ENCODE data around the gene PER2. TPM values are rescaled to one million over a fixed set of nuclear protein-coding genes. Genes with fewer than 3 reads are reported as not detected.

The PER2 gene
- total and polyA plus RNA-seq, 9 of the 15 experiments (the other 6 are each of a cell fraction or from before 2014, with no cell fraction given), result 1.1 to 10.3 (median 2.9) TPM

DNA sequence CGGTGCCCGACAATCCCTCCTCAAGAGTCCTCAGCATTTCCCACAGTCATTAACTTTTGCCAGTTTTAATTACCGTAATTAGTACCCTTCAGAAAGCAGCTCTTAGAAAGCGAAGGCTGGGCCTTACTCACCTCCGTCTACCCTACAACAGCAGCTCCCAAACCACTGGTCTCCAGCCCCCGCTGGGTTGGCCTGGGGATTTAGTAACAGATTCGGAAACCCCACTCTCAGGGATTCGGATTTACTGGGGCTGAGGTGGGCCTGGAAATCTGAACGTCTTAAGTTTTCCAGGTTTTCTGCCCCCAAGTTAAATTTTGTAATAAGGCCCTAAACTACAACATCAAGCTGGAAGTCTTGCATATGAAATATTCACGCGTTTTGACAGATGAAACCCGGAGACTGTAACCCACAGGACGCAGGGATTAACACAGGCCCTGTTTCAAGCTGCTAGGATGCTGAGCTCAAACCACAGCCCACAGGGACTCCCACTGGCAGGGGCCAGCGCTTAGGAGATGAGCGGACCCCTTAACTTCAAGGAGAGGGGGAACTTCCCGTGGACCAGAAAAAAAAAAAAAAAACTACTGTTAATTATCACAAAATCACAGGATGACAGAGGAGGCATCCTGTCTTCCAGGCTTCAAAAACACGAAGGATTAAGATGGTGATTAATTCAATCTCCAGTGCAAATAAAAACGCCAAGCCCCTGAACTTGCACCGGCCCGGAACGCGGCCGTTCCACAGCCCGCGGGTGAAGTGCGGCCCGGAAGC is 85.9 kb downstream of the PER2 start (continued):
- TF ChIP-seq ASH1L (IDR thresholded peaks at IDR 0.05; ENCODE audit: borderline replicate concordance, low read depth, partially characterized antibody), result no peak
- TF ChIP-seq, protein P1, sequence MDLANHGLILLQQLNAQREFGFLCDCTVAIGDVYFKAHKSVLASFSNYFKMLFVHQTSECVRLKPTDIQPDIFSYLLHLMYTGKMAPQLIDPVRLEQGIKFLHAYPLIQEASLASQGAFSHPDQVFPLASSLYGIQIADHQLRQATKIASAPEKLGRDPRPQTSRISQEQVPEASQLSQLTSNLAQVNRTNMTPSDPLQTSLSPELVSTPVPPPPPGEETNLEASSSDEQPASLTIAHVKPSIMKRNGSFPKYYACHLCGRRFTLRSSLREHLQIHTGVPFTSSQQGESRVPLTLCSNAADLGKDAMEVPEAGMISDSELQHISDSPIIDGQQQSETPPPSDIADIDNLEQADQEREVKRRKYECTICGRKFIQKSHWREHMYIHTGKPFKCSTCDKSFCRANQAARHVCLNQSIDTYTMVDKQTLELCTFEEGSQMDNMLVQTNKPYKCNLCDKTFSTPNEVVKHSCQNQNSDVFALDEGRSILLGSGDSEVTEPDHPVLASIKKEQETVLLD (IDR thresholded peaks at IDR 0.05), result no peak
- TF ChIP-seq BACH1 (tag; IDR thresholded peaks at IDR 0.05), result no peak
- no peak for TF ChIP-seq SPI1 (IDR thresholded peaks at IDR 0.05; ENCODE audit: borderline replicate concordance, low read depth, low read length)

Other genes starting within 250 kb of the PER2 start
Only the 7 nearest of the 8 such genes appear.
- 0.04 and 0.09 TPM in 2 replicates for gene ESPNL, start 188.3 kb downstream of the PER2 start, total RNA-seq (2014; rRNA removed)
- gene ESPNL, start 188.3 kb downstream of the PER2 start, total RNA-seq (2014; rRNA removed; fragmentation: Illumina TruSeq; extraction: Trizol), result not detected in 2 replicates
- 0.04 TPM in 2 replicates for gene ESPNL, start 188.3 kb downstream of the PER2 start, total RNA-seq (2015; rRNA removed; fragmentation: Illumina TruSeq; extraction: Trizol)
- 0.04 and 0.09 TPM in 2 replicates for gene ESPNL, start 188.3 kb downstream of the PER2 start, total RNA-seq (2021)
- gene ESPNL, start 188.3 kb downstream of the PER2 start, polyA plus RNA-seq (2011; rRNA removed), result 0.04 and 0.07 TPM in 2 replicates
- gene ESPNL, start 188.3 kb downstream of the PER2 start, polyA plus RNA-seq (2014; fragmentation: Illumina TruSeq; extraction: Trizol), result 0.03 and 0.08 TPM in 2 replicates
- gene ESPNL, start 188.3 kb downstream of the PER2 start, polyA plus RNA-seq (2014; fragmentation: Nextera tagmentation; extraction: Ambion mirVana), result not detected
- 0.05 TPM in 1 of 2 replicates, not detected in the other for gene ESPNL, start 188.3 kb downstream of the PER2 start, polyA plus RNA-seq (2014; rRNA removed)
- gene KLHL30, start 149.9 kb downstream of the PER2 start, total RNA-seq (2014; rRNA removed), result not detected in 2 replicates
- gene KLHL30, start 149.9 kb downstream of the PER2 start, total RNA-seq (2014; rRNA removed; fragmentation: Illumina TruSeq; extraction: Trizol), result not detected in 2 replicates
- gene KLHL30, start 149.9 kb downstream of the PER2 start, total RNA-seq (2015; rRNA removed; fragmentation: Illumina TruSeq; extraction: Trizol), result not detected in 2 replicates
- gene KLHL30, start 149.9 kb downstream of the PER2 start, total RNA-seq (2021), result 0.04 TPM in 1 of 2 replicates, not detected in the other
- gene KLHL30, start 149.9 kb downstream of the PER2 start, polyA plus RNA-seq (2011; rRNA removed), result 0.03 TPM in 1 of 2 replicates, not detected in the other
- gene KLHL30, start 149.9 kb downstream of the PER2 start, polyA plus RNA-seq (2014; fragmentation: Illumina TruSeq; extraction: Trizol), result not detected in 2 replicates
- gene KLHL30, start 149.9 kb downstream of the PER2 start, polyA plus RNA-seq (2014; fragmentation: Nextera tagmentation; extraction: Ambion mirVana), result not detected
- gene KLHL30, start 149.9 kb downstream of the PER2 start, polyA plus RNA-seq (2014; rRNA removed), result not detected in 2 replicates
- 4.1 and 5.8 TPM in 2 replicates for gene ERFE, start 129.6 kb downstream of the PER2 start, total RNA-seq (2014; rRNA removed)
- gene ERFE, start 129.6 kb downstream of the PER2 start, total RNA-seq (2014; rRNA removed; fragmentation: Illumina TruSeq; extraction: Trizol), result 2.5 and 3.7 TPM in 2 replicates
- gene ERFE, start 129.6 kb downstream of the PER2 start, total RNA-seq (2015; rRNA removed; fragmentation: Illumina TruSeq; extraction: Trizol), result 1.0 and 1.1 TPM in 2 replicates
- 6.5 and 6.7 TPM in 2 replicates for gene ERFE, start 129.6 kb downstream of the PER2 start, total RNA-seq (2021)
- gene ERFE, start 129.6 kb downstream of the PER2 start, polyA plus RNA-seq (2011; rRNA removed), result 2.5 and 3.1 TPM in 2 replicates
- 5.2 and 5.4 TPM in 2 replicates for gene ERFE, start 129.6 kb downstream of the PER2 start, polyA plus RNA-seq (2014; fragmentation: Illumina TruSeq; extraction: Trizol)
- gene ERFE, start 129.6 kb downstream of the PER2 start, polyA plus RNA-seq (2014; fragmentation: Nextera tagmentation; extraction: Ambion mirVana), result 1 to 10 TPM in 1 of 2 experiments, under 1 TPM in 1; 0.55 to 1.1 TPM
- gene ERFE, start 129.6 kb downstream of the PER2 start, polyA plus RNA-seq (2014; rRNA removed), result 7.1 and 8.2 TPM in 2 replicates
- gene ILKAP, start 84.9 kb downstream of the PER2 start, total RNA-seq (2014; rRNA removed), result 20.6 and 25.5 TPM in 2 replicates
- 19.4 and 20.7 TPM in 2 replicates for gene ILKAP, start 84.9 kb downstream of the PER2 start, total RNA-seq (2014; rRNA removed; fragmentation: Illumina TruSeq; extraction: Trizol)
- 17.8 and 18.8 TPM in 2 replicates for gene ILKAP, start 84.9 kb downstream of the PER2 start, total RNA-seq (2015; rRNA removed; fragmentation: Illumina TruSeq; extraction: Trizol)
- 29.4 and 31.8 TPM in 2 replicates for gene ILKAP, start 84.9 kb downstream of the PER2 start, total RNA-seq (2021)
- gene ILKAP, start 84.9 kb downstream of the PER2 start, polyA plus RNA-seq (2011; rRNA removed), result 25.1 and 31.7 TPM in 2 replicates
- gene ILKAP, start 84.9 kb downstream of the PER2 start, polyA plus RNA-seq (2014; fragmentation: Illumina TruSeq; extraction: Trizol), result 24.8 and 25.0 TPM in 2 replicates
- gene ILKAP, start 84.9 kb downstream of the PER2 start, polyA plus RNA-seq (2014; fragmentation: Nextera tagmentation; extraction: Ambion mirVana), result 1 to 10 TPM; 3.1 to 5.6 TPM
- gene ILKAP, start 84.9 kb downstream of the PER2 start, polyA plus RNA-seq (2014; rRNA removed), result 43.9 and 46.7 TPM in 2 replicates
- 110 and 166 TPM in 2 replicates for gene HES6, start 48.6 kb downstream of the PER2 start, total RNA-seq (2014; rRNA removed)
- gene HES6, start 48.6 kb downstream of the PER2 start, total RNA-seq (2014; rRNA removed; fragmentation: Illumina TruSeq; extraction: Trizol), result 12.8 and 17.8 TPM in 2 replicates
- 29.2 and 31.2 TPM in 2 replicates for gene HES6, start 48.6 kb downstream of the PER2 start, total RNA-seq (2015; rRNA removed; fragmentation: Illumina TruSeq; extraction: Trizol)
- 123 and 133 TPM in 2 replicates for gene HES6, start 48.6 kb downstream of the PER2 start, total RNA-seq (2021)
- 34.9 and 45.1 TPM in 2 replicates for gene HES6, start 48.6 kb downstream of the PER2 start, polyA plus RNA-seq (2011; rRNA removed)
- gene HES6, start 48.6 kb downstream of the PER2 start, polyA plus RNA-seq (2014; fragmentation: Illumina TruSeq; extraction: Trizol), result 20.0 and 27.6 TPM in 2 replicates
- gene HES6, start 48.6 kb downstream of the PER2 start, polyA plus RNA-seq (2014; fragmentation: Nextera tagmentation; extraction: Ambion mirVana), result 1 to 10 TPM; 6.2 to 9.0 TPM
- 131 and 180 TPM in 2 replicates for gene HES6, start 48.6 kb downstream of the PER2 start, polyA plus RNA-seq (2014; rRNA removed)
- gene TRAF3IP1, start 31.9 kb upstream of the PER2 start, total RNA-seq (2014; rRNA removed), result 2.9 and 3.3 TPM in 2 replicates
- gene TRAF3IP1, start 31.9 kb upstream of the PER2 start, total RNA-seq (2014; rRNA removed; fragmentation: Illumina TruSeq; extraction: Trizol), result 3.4 and 3.9 TPM in 2 replicates
- gene TRAF3IP1, start 31.9 kb upstream of the PER2 start, total RNA-seq (2015; rRNA removed; fragmentation: Illumina TruSeq; extraction: Trizol), result 3.8 and 5.1 TPM in 2 replicates
- 5.5 and 7.4 TPM in 2 replicates for gene TRAF3IP1, start 31.9 kb upstream of the PER2 start, total RNA-seq (2021)
- 2.2 and 2.6 TPM in 2 replicates for gene TRAF3IP1, start 31.9 kb upstream of the PER2 start, polyA plus RNA-seq (2011; rRNA removed)
- 4.3 and 6.2 TPM in 2 replicates for gene TRAF3IP1, start 31.9 kb upstream of the PER2 start, polyA plus RNA-seq (2014; fragmentation: Illumina TruSeq; extraction: Trizol)
- gene TRAF3IP1, start 31.9 kb upstream of the PER2 start, polyA plus RNA-seq (2014; fragmentation: Nextera tagmentation; extraction: Ambion mirVana), result 1 to 10 TPM; 1.3 to 1.4 TPM
- 3.2 and 4.5 TPM in 2 replicates for gene TRAF3IP1, start 31.9 kb upstream of the PER2 start, polyA plus RNA-seq (2014; rRNA removed)
- 32.0 and 37.5 TPM in 2 replicates for gene ASB1, start 138.3 kb upstream of the PER2 start, total RNA-seq (2014; rRNA removed)
- gene ASB1, start 138.3 kb upstream of the PER2 start, total RNA-seq (2014; rRNA removed; fragmentation: Illumina TruSeq; extraction: Trizol), result 17.5 and 18.0 TPM in 2 replicates
- 18.2 and 20.1 TPM in 2 replicates for gene ASB1, start 138.3 kb upstream of the PER2 start, total RNA-seq (2015; rRNA removed; fragmentation: Illumina TruSeq; extraction: Trizol)
- 35.5 and 37.7 TPM in 2 replicates for gene ASB1, start 138.3 kb upstream of the PER2 start, total RNA-seq (2021)
- gene ASB1, start 138.3 kb upstream of the PER2 start, polyA plus RNA-seq (2011; rRNA removed), result 23.9 and 26.4 TPM in 2 replicates
- 27.5 and 34.9 TPM in 2 replicates for gene ASB1, start 138.3 kb upstream of the PER2 start, polyA plus RNA-seq (2014; fragmentation: Illumina TruSeq; extraction: Trizol)
- 1 to 10 TPM; 6.3 to 8.7 TPM for gene ASB1, start 138.3 kb upstream of the PER2 start, polyA plus RNA-seq (2014; fragmentation: Nextera tagmentation; extraction: Ambion mirVana)
- gene ASB1, start 138.3 kb upstream of the PER2 start, polyA plus RNA-seq (2014; rRNA removed), result 33.1 and 42.1 TPM in 2 replicates

Measured in K562 (cell line).